GM12872 (cell line): ENCODE results near the gene UTP14C.

Experiments
- CTCF ChIP-seq: IDR thresholded peaks from 3 replicates; pipeline ENCODE4 v1.5.1; 2011; ENCODE audit warnings: low read depth, mild to moderate bottlenecking, low read length, moderate library complexity; ENCODE audit not compliant: insufficient read depth

Gene UTP14C

GRCh38 chr13:52016296-52016695, 8.2 kb upstream of the UTP14C start:
- TF ChIP-seq CTCF: no peak

DNA sequence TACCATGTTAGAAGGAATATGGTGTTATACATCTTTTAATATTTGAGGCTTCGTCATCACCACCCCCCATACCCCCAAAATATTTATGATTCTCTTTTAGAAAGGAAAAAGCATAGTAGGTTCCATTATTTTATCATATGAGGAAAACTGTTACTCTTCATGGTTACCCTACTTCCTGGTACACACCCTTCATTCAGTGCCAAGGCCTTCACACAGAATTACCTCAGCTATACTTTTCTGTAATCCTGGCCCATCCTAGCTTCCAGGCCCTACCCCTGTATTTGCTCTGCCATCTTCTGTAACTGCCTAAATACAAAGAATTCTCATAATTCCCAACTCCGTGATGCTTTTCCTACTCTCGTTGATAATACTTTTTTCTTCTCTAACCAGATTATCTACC, 4.3 kb upstream of the UTP14C start:
- TF ChIP-seq CTCF: no peak

DNA sequence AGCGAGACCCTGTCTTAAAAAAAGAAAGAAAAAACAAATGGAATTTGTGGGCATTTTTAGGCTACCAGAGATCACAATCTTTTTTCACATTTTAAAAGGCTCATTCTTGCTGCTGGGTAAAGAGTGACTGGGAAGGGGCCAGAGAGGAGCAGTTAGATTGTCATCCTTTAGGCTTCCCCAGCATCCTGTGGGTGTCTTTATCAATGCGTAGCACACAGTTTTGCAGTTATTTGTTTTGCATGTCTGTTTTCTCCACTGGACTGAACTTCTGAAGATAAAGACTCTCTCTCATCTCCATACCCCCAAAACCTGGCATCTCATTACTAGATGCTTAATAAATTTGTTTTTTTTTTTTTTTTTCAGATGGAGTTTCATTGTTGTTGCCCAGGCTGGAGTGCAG, 2.1 kb upstream of the UTP14C start:
- TF ChIP-seq CTCF: no peak

DNA sequence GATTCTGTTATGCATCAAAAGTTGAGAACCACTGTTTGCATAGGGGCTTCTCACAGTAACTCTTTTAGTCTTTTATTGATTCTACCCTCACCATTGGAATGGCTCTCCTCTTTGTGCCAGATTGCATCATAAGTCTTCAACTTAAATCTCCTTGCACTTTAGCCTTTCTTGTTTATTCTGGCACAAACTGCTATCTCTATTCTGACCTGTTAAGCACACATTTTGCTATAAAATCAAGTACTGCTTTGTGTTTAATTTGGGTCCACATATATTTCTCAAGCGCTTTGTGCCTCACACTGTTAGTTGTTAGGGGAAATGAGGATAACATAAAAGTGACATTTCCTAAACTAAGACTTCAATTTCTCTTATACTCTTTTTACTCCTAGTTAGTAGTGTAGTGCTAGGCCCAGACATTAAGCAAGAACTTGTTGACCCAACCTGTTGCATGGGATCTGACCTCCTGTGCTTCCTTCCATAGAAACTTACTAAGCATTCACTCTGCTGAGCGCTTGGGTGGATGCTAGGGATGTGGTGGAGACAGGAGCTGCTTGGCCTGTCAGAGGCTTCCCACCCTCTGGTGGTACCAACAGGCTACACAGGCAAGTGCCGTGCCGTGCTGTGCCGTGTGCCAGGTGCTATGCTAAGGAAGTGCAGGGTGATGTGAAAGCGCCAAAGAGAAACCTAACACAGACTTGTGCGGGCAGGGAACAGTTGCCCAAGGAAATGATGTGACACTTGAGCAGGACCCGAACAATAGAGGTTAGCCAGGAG, 1.2 kb downstream of the UTP14C start:
- TF ChIP-seq CTCF: no peak

GRCh38 chr13:52026246-52026626, 1.7 kb downstream of the UTP14C start:
- TF ChIP-seq CTCF: no peak

DNA sequence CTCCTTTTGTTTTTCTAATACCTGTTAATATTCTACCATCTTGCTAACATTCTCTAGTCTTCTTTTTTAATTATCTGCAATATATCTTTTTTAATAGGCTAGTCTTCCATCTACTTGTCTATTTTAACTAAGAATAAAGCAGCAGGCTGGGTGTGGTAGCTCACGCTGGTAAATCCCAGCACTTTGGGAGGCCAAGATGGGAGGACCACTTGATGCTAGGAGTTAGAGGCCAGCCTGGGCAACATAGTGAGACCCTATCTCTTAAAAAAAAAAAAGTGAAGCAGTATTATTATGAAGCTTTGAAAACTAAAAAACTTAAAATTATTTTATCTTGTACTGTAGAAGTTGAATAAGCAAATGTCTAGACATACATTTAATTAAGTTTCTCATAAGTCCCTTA, 3.3 kb downstream of the UTP14C start:
- no peak for TF ChIP-seq CTCF

- TF ChIP-seq CTCF: no peak
Observed at GRCh38 chr13:52029569-52029968, 5.1 kb downstream of the UTP14C start.
